A673 (cell line): ENCODE data around the gene CTNNA3.

ENCODE experiments used
- CTCF ChIP-seq: fragments of 300-800, 200-600 bp; sonication (generic); conservative IDR thresholded peaks from 2 replicates; pipeline ENCODE4 v1.5.1; 2017; ENCODE audit warnings: low read depth, mild to moderate bottlenecking, antibody characterized with exemption, low read length, moderate library complexity, mixed read lengths
- EZH2 ChIP-seq: fragments of 200-600 bp; sonication (generic); IDR thresholded peaks from 2 replicates; pipeline ENCODE4 v1.6.1; 2017; ENCODE audit warnings: borderline replicate concordance, low read depth, mild to moderate bottlenecking, mixed read lengths, antibody characterized with exemption, low read length; ENCODE audit not compliant: poor library complexity, severe bottlenecking

- TF ChIP-seq CTCF (no peak), EZH2 (no peak)
Observed at GRCh38 chr10:67151471-67151870, 544.5 kb downstream of the CTNNA3 start.
